ENCODE results near the gene DDX41.
A peak's percentile ranks its signal among the peaks of the same experiment; 100 is the strongest.

DDX41 gene

DNA sequence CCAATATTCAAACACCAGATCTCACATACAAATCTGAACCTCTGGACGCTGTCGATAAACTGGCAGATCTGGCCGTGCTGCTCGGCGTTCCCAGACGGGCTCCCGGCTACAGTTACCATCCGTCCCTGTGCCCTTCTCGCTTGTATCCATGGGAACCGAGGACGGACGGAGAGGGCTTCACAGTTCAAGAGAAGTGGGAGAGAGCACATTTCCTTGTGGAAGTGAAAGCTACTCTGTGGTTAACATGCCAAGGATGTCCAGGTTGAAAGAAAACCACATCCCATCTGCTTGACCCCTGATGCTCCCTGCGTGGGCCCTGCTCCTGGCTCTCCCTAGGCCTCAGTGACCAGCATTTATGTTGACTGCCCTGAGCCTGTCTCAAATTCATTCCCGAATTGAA lies 37.0 kb downstream of the DDX41 start:
- no peak overlapping the region for H2AFZ ChIP-seq (ENCODE audit: low read length)
- no peaks in the 10 kb centered on the region for H4K20me1 ChIP-seq (ENCODE audit: insufficient read depth, low read length)
- no peaks in the 10 kb centered on the region for H3K9me3 ChIP-seq (ENCODE audit: low read length)
- no peak overlapping the region; the same call in 1 of the 2 replicates for H3K9ac ChIP-seq (ENCODE audit: low read length)
- no peak overlapping the region for H3K4me2 ChIP-seq (ENCODE audit: low read length)
- no peak overlapping the region for H3K4me3 ChIP-seq (ENCODE audit: low read depth, low read length, poor library complexity, severe bottlenecking)
- TF ChIP-seq, protein P1, sequence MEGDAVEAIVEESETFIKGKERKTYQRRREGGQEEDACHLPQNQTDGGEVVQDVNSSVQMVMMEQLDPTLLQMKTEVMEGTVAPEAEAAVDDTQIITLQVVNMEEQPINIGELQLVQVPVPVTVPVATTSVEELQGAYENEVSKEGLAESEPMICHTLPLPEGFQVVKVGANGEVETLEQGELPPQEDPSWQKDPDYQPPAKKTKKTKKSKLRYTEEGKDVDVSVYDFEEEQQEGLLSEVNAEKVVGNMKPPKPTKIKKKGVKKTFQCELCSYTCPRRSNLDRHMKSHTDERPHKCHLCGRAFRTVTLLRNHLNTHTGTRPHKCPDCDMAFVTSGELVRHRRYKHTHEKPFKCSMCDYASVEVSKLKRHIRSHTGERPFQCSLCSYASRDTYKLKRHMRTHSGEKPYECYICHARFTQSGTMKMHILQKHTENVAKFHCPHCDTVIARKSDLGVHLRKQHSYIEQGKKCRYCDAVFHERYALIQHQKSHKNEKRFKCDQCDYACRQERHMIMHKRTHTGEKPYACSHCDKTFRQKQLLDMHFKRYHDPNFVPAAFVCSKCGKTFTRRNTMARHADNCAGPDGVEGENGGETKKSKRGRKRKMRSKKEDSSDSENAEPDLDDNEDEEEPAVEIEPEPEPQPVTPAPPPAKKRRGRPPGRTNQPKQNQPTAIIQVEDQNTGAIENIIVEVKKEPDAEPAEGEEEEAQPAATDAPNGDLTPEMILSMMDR (IDR thresholded peaks at IDR 0.05; ENCODE audit: low read length): no peak
- H3F3A ChIP-seq (ENCODE audit: insufficient read depth, low read length): no peaks in the 10 kb centered on the region
- H3K4me1 ChIP-seq (ENCODE audit: insufficient read depth, low read length, severe bottlenecking): peaks cover 23% of the 10 kb centered on the region
- H3K27ac ChIP-seq (ENCODE audit: low read depth, low read length, poor library complexity, severe bottlenecking): peak overlapping the region; percentile 72
- no peaks in the 10 kb centered on the region for H3K79me2 ChIP-seq (ENCODE audit: insufficient read depth, low read length)
- no peaks in the 10 kb centered on the region for H3K9me2 ChIP-seq (ENCODE audit: low read depth, low read length)
- no peaks in the 10 kb centered on the region for H3K36me3 ChIP-seq (ENCODE audit: insufficient read depth, low read length)
- no peaks in the 10 kb centered on the region for H3K27me3 ChIP-seq (ENCODE audit: insufficient read depth, low read length)

DNA sequence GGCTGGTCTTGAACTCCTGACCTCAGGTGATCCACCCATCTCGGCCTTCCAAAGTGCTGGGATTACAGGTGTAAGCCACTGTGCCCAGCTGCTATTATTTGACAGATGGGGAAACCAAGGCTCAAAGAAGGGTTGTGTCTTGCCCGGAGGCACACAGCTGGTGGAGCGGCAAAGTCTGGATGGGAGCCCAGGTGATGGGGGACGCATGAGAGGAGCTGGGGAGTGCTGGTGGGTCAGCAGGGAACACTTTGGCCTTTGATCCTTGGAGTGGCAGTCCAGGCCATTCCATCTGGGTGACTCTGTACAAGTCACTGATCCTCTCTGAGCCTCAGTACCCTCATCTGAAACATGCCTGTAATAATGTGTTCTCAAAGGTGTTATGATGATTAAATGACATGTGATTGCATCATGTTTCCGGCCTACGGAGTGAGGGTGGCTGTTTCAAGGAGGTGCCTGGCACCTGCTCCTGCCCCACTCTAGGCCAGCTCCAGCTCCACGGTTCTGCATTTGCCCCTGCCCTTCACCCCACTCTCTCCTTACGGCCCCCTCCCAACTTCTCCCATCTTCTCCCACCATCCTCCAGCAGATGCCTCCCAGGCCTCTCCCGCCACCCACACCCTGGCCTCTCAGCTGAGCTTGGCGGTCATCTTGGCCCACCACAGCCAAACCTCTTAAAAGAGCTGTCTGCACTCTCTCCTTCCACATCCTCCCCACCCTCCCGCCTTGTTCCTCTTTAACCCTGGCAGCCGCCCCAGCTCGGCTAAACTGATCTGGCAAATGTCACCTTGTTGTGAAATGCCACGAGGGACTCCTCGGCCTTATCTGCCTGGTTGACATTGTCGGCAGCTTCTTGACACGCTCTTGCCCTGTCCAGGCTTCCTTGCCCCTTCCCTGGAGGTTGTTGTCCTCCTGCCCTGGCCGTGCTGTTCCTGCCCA lies 37.8 kb downstream of the DDX41 start:
- Histone ChIP-seq H3F3A (ENCODE audit: insufficient read depth, low read length) (no peaks in the 10 kb centered on the region), H3K4me1 (ENCODE audit: insufficient read depth, low read length, severe bottlenecking) (peaks cover 23% of the 10 kb centered on the region), H3K27ac (ENCODE audit: low read depth, low read length, poor library complexity, severe bottlenecking) (peak overlapping the region; percentile 72), H3K9me3 (ENCODE audit: low read length) (no peaks in the 10 kb centered on the region), H3K4me2 (ENCODE audit: low read length) (no peak overlapping the region; the same call in 1 of the 2 replicates), H3K27me3 (ENCODE audit: insufficient read depth, low read length) (no peaks in the 10 kb centered on the region), H3K79me2 (ENCODE audit: insufficient read depth, low read length) (no peaks in the 10 kb centered on the region), H3K9ac (ENCODE audit: low read length) (peak overlapping the region; percentile 26; the same call in 1 of the 2 replicates), H3K4me3 (ENCODE audit: low read depth, low read length, poor library complexity, severe bottlenecking) (no peak overlapping the region), H3K36me3 (ENCODE audit: insufficient read depth, low read length) (no peaks in the 10 kb centered on the region), H2AFZ (ENCODE audit: low read length) (no peak overlapping the region), H3K9me2 (ENCODE audit: low read depth, low read length) (no peaks in the 10 kb centered on the region), H4K20me1 (ENCODE audit: insufficient read depth, low read length) (no peaks in the 10 kb centered on the region)
- TF ChIP-seq, protein P1 (IDR thresholded peaks at IDR 0.05; ENCODE audit: low read length): no peak
- no peak for TF ChIP-seq EZH2 (IDR thresholded peaks at IDR 0.05; ENCODE audit: borderline replicate concordance, low read length)

DNA sequence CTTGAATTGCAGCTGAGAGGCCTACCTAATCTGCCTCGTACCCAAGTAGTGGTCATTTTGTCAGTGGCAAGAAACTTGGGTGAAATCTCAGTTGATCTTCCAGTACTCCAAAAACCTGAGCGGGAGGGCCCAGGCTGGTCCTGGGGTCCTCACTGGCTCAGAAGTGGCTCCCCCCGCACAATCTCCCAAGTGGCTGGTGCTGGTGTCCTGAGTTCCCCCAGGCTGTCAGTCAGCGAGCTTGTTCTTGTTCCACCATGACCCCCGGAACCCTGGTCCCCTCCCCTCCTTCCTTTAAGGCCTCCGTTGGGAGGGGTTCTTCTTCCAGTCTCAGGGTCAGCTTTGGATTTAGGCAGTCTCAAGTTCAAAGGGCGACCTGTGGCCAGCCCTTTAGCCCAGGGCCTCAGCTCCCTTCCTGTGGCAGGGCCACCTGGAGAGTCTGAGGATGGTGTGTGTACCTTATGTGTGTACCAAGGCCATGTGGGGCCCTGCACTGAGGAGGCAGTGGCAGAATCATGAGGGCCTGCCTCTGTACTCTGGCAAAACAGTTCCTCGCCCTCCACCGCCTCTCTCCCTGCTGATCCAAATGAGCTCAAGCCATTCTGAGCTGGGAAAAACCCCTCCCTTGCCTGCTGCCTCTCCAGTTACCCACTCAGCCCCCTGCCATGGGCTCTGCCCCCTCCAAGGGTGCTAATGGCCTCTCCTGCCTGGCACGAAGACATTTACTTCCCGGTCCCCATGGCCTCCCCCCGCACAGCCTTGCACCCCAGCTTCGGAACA lies 38.9 kb downstream of the DDX41 start:
- no peaks in the 10 kb centered on the region for H4K20me1 ChIP-seq (ENCODE audit: insufficient read depth, low read length)
- no peak overlapping the region for H2AFZ ChIP-seq (ENCODE audit: low read length)
- H3K27me3 ChIP-seq (ENCODE audit: insufficient read depth, low read length): no peaks in the 10 kb centered on the region
- TF ChIP-seq EZH2 (IDR thresholded peaks at IDR 0.05; ENCODE audit: borderline replicate concordance, low read length): no peak
- TF ChIP-seq, protein P1 (IDR thresholded peaks at IDR 0.05; ENCODE audit: low read length): no peak
- H3K4me2 ChIP-seq (ENCODE audit: low read length): no peak overlapping the region
- no peak overlapping the region for H3K4me3 ChIP-seq (ENCODE audit: low read depth, low read length, poor library complexity, severe bottlenecking)
- H3K27ac ChIP-seq (ENCODE audit: low read depth, low read length, poor library complexity, severe bottlenecking): peak overlapping the region; percentile 15
- H3K36me3 ChIP-seq (ENCODE audit: insufficient read depth, low read length): no peaks in the 10 kb centered on the region
- H3F3A ChIP-seq (ENCODE audit: insufficient read depth, low read length): no peaks in the 10 kb centered on the region
- H3K9me2 ChIP-seq (ENCODE audit: low read depth, low read length): no peaks in the 10 kb centered on the region
- no peaks in the 10 kb centered on the region for H3K79me2 ChIP-seq (ENCODE audit: insufficient read depth, low read length)
- H3K4me1 ChIP-seq (ENCODE audit: insufficient read depth, low read length, severe bottlenecking): peaks cover 23% of the 10 kb centered on the region
- no peaks in the 10 kb centered on the region for H3K9me3 ChIP-seq (ENCODE audit: low read length)
- no peak overlapping the region for H3K9ac ChIP-seq (ENCODE audit: low read length)

Data from OCI-LY1 (cell line).